Osteoblast (primary cell): ENCODE measurements around the gene GSK3B. TPM values are rescaled to one million over a fixed set of nuclear protein-coding genes. Genes with fewer than 3 reads are reported as not detected.

Experiments
- DNase-seq: peaks from one replicate; pipeline ENCODE4 v3.0.0; 2011; ENCODE audit warnings: low spot score, mixed read lengths; ENCODE audit not compliant: insufficient read length; ENCODE audit errors: missing footprints
- H2AFZ ChIP-seq: 2 replicates; pipeline ENCODE4 v1.6.0; 2011; ENCODE audit warnings: mild to moderate bottlenecking, low read length
- H3K27ac ChIP-seq: 2 replicates; pipeline ENCODE4 v1.5.1; 2011; ENCODE audit warnings: mild to moderate bottlenecking, low read depth, low read length, moderate library complexity
- H3K27me3 ChIP-seq: 2 replicates; pipeline ENCODE4 v1.6.0; 2012; ENCODE audit warnings: mild to moderate bottlenecking, control low read depth, inconsistent platforms, low read length, moderate library complexity; ENCODE audit not compliant: insufficient read depth
- H3K36me3 ChIP-seq: 2 replicates; pipeline ENCODE4 v1.5.1; 2011; ENCODE audit warnings: mild to moderate bottlenecking, low read length, control low read depth, moderate library complexity; ENCODE audit not compliant: insufficient read depth
- H3K4me1 ChIP-seq: 2 replicates; pipeline ENCODE4 v1.5.1; 2011; ENCODE audit warnings: mild to moderate bottlenecking, low read length, control low read depth, moderate library complexity; ENCODE audit not compliant: insufficient read depth
- H3K4me2 ChIP-seq: 2 replicates; pipeline ENCODE4 v1.6.0; 2011; ENCODE audit warnings: mild to moderate bottlenecking, low read length; ENCODE audit not compliant: insufficient read depth
- H3K4me3 ChIP-seq: fragments of 200-600 bp; sonication (generic); 3 replicates; pipeline ENCODE4 v1.5.1; 2012; ENCODE audit warnings: mild to moderate bottlenecking, low read length, inconsistent platforms; ENCODE audit not compliant: insufficient read depth
- H3K79me2 ChIP-seq: 2 replicates; pipeline ENCODE4 v1.6.0; 2012; ENCODE audit warnings: mild to moderate bottlenecking, low read length, control low read depth, inconsistent platforms; ENCODE audit not compliant: insufficient read depth
- H3K9me3 ChIP-seq: 2 replicates; pipeline ENCODE4 v1.5.1; 2011; ENCODE audit warnings: low read depth, low read length, control low read depth
- H4K20me1 ChIP-seq: 2 replicates; pipeline ENCODE4 v1.6.0; 2012; ENCODE audit warnings: mild to moderate bottlenecking, low read length, control low read depth; ENCODE audit not compliant: insufficient read depth
- total RNA-seq: library from RNA; depleted of rRNA; stranded (reverse); fragments of >200 nt; gene quantifications from 2 replicates; pipeline ENCODE4 v1.2.3, GENCODE V29; 2012
- TF ChIP-seq, protein P1 (sequence below): IDR thresholded peaks from 2 replicates; pipeline ENCODE4 v1.5.1; 2011; ENCODE audit warnings: mild to moderate bottlenecking, low read depth, low read length, moderate library complexity; ENCODE audit errors: extremely low read depth

The GSK3B gene
- total RNA-seq, 1 donor, result 87.9 TPM

DNA sequence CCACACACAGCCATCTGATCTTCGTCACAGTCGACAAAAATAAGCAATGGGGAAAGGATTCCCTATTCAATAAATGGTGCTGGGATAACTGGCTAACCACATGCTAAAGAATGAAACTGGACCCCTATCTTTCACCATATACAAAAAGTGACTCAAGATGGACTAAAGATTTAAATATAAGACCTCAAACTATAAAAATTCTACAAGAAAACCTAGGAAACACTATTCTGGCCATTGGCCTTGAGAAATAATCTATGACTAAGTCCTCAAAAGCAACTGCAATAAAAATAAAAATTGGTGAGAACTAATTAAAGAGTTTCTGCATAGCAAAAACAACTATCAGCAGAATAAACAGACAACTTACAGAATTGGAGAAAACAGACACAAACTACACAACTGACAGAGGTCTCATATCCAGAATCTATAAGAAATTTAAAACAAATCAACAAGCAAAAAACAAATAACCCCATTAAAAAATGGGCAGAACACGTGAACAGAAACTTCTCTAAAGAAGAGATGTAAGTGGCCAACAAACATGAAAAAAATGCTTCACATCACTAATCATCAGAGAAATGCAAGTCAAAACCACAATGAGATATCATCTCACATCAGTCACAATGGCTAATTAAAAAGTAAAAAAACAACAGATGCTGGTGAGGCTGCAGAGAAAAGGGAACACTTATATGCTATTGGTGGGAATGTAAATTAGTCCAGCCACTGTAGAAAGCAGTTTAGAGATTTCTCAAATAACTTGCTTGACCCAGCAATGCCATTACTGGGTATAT lies 208.3 kb downstream of the GSK3B start:
- Histone ChIP-seq H3K4me3 (no peak overlapping the region), H3K79me2 (peaks cover 20% of the 10 kb centered on the region), H2AFZ (no peak overlapping the region), H3K27ac (no peak overlapping the region), H3K27me3 (no peaks in the 10 kb centered on the region), H3K9me3 (no peaks in the 10 kb centered on the region), H3K4me1 (no peaks in the 10 kb centered on the region), H3K36me3 (no peaks in the 10 kb centered on the region), H4K20me1 (no peaks in the 10 kb centered on the region), H3K4me2 (no peak overlapping the region)
- TF ChIP-seq, protein P1, sequence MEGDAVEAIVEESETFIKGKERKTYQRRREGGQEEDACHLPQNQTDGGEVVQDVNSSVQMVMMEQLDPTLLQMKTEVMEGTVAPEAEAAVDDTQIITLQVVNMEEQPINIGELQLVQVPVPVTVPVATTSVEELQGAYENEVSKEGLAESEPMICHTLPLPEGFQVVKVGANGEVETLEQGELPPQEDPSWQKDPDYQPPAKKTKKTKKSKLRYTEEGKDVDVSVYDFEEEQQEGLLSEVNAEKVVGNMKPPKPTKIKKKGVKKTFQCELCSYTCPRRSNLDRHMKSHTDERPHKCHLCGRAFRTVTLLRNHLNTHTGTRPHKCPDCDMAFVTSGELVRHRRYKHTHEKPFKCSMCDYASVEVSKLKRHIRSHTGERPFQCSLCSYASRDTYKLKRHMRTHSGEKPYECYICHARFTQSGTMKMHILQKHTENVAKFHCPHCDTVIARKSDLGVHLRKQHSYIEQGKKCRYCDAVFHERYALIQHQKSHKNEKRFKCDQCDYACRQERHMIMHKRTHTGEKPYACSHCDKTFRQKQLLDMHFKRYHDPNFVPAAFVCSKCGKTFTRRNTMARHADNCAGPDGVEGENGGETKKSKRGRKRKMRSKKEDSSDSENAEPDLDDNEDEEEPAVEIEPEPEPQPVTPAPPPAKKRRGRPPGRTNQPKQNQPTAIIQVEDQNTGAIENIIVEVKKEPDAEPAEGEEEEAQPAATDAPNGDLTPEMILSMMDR, result no peak
- DNase-seq, result no peak

DNA sequence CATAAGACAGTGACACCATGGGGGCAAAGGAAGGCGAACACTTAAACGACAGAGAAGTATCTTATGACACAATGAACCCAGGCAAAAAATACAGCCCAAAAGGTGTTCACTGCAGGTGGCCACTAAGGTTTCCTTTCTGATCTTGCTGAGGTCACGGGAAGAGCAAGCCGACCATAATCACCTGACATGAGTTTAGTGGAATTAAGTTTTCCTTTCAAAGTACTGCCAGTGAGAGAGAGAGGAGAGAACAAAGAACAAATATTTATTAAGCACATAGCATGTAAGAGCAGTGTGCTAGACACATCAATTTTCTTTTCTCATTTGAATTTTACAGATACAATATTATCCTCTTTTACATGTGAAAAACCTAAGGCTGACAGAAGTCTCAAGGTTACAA lies 210.1 kb downstream of the GSK3B start:
- Histone ChIP-seq H3K27ac (no peak overlapping the region), H3K4me2 (no peak overlapping the region), H3K36me3 (no peaks in the 10 kb centered on the region), H3K4me3 (no peak overlapping the region), H3K9me3 (no peaks in the 10 kb centered on the region), H3K79me2 (peaks cover 20% of the 10 kb centered on the region), H4K20me1 (no peaks in the 10 kb centered on the region), H2AFZ (no peak overlapping the region), H3K27me3 (no peaks in the 10 kb centered on the region), H3K4me1 (no peaks in the 10 kb centered on the region)
- DNase-seq, result no peak
- TF ChIP-seq, protein P1, result no peak

DNA sequence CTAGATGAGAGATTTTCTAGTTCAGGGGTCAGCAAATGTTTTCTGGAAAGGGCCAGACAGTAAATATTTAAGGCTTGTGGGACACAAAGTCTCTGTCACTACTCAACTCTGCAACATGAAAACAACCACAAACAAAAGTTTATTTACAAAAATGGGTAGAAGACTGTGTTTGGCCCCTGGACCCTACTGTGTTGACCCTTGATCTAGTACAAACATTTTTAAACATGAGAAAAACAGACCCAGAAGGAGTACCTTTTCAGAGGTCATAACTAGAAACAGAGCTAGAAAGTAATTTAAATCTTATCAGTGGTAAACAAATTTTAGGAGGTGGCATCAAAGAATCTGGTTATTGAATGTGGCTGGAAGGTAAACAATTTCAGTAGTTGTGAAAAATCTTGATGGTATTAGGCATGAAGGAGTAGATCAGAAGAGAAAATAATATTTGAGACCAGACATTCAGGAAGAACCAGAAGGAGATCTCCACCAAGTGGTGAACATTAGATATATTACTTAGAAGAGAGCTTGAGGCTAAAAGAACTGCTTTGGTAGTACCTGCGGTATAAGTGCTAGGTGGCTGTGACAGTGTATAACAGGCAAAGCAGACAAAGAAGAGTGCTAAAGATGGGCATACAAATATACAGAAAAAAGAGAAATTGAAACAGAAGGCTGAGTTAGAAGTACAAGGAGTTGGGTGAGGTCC lies 210.6 kb downstream of the GSK3B start:
- H3K27me3 ChIP-seq, result no peaks in the 10 kb centered on the region
- H3K36me3 ChIP-seq, result no peaks in the 10 kb centered on the region
- H3K9me3 ChIP-seq, result no peaks in the 10 kb centered on the region
- DNase-seq, result no peak
- H4K20me1 ChIP-seq, result no peaks in the 10 kb centered on the region
- H3K4me1 ChIP-seq, result no peaks in the 10 kb centered on the region
- no peak overlapping the region for H3K27ac ChIP-seq
- H3K4me3 ChIP-seq, result no peak overlapping the region
- peaks cover 20% of the 10 kb centered on the region for H3K79me2 ChIP-seq
- H2AFZ ChIP-seq, result no peak overlapping the region
- TF ChIP-seq, protein P1, result no peak
- H3K4me2 ChIP-seq, result no peak overlapping the region

DNA sequence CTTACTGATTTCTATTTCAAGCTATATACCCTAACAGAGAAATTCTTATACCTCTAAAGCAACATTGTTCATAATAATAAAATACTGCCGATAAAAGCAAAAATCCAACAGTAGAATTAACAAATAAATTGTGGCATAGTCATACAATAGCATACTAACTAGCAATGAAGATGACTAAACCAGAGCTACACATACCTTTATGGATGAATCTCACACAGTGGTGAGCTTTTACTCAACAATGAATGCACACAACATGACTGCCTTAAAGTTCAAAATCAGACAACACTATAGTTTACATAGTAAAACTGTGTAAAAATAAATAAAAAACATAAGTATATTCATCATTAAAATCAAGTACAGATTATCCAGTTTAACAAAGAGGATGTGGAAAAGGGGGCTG lies 213.3 kb downstream of the GSK3B start:
- H3K4me3 ChIP-seq, result no peak overlapping the region
- TF ChIP-seq, protein P1, result no peak
- no peak for DNase-seq

More for the DNA sequence above, 213.3 kb downstream of the GSK3B start:
- no peaks in the 10 kb centered on the region for H3K9me3 ChIP-seq
- no peak overlapping the region for H2AFZ ChIP-seq
- H3K4me1 ChIP-seq, result no peaks in the 10 kb centered on the region
- no peak overlapping the region for H3K4me2 ChIP-seq
- no peaks in the 10 kb centered on the region for H3K27me3 ChIP-seq
- H4K20me1 ChIP-seq, result no peaks in the 10 kb centered on the region
- H3K27ac ChIP-seq, result no peak overlapping the region
- peaks cover 6% of the 10 kb centered on the region for H3K79me2 ChIP-seq
- peaks cover 7% of the 10 kb centered on the region for H3K36me3 ChIP-seq
